NCI-H524 (cell line): ENCODE results near the gene BCL10.
A peak's percentile ranks its signal among the peaks of the same experiment; 100 is the strongest.
"Not testable (repeated sequence)": the region's sequence is repeated elsewhere in the genome, so short reads cannot be mapped to it uniquely, and the experiment has no call there.

Source experiments
- DNase-seq, 2 experiments: peaks; one replicate each; lab custom pipeline; 2025; lab: John Stamatoyannopoulos, UW

Gene BCL10

DNA sequence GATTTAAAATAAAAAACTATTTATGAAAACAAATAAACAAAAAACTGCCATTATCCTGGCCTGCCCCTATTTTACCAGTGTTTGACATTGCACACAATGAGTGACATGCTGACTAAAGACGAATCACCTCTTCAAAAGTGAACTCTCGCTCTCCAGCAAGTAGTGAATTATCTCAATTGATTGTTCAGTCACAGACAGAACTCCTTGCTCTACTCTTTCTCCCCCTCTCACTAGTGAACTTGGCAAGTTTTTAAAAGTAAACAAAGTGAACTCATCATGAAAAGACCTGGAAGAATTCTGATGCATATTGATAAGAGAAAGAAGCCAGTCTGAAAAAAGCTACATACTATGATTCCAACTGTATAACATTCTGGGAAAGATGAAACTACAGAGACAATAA, 12.3 kb downstream of the BCL10 start:
- no peak for DNase-seq

DNA sequence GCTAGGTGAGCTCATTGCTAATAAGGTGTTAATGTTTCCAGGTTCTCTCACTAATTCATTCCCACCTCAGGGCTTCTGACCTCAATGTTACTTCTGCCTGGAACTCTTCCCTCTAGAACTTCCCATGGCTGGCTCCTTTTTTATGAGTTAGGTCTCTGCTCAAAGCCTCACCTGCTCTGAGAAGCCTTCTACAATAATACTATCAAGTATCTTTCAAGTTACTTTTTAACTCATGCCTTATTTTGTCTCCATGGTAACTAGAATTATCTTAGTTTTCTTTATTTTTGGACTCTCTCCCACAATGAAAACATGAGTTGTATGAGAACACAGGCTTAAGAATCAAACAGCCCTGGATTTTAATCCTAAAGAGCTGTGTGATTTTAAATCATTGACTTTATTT, 13.4 kb downstream of the BCL10 start:
- DNase-seq: no peak

DNA sequence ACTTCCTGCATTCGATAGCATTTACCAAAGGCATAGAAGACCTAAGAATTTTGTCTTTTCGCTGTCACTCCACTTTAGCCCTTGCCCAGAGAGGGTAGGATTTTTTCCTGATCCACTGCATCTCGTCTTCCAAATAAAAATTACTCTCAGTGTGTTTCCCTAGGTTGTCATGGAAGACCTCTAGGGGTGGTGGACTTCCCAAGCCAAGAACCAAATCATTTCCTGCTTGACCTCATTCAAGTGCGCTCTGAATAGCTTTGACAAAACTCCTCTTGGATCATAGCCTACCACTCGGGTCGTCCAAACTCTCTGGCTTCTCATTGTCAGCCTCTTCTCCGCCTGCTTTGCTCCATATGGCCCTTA, 16.5 kb downstream of the BCL10 start:
- DNase-seq: no peak

DNA sequence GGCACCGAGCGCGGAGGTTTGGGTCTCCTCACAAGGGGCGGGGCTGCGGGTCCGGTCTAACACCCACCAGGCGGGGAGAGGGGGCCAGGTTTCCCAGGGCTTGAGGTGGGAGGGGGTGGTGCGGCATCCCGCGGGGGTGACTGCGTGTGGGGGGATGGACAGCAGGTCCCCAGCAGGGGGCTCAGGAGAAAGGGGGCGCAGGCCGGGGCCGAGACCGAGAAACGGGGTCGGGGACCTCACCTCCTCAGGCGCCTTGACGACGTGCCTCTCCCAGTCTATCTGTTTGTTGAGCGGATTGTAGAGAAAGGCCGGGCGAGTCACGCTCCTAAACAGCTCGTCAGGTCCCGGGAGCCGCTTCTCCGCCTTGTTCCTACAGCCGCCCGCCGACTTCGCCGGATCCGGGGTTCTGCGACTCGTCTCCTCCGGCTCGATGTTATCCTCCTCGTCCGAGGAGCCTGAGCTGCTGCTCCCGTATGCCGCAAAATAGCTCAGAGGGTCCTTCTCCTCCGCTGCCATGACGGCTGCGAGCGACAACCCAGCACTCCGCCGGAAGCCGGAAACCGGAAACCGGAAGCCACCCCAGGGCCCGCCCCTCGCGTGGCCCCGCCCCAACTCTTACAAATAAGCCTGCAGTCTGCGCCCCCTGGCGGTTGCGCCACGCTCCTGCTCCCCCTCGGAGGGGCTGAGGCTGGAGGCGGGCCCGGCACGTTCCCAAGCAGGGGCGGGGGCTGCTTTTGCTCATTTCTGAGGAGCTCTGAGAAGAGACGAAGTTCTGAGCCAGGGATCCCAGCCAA, 17.1 kb downstream of the BCL10 start, which contains the start of gene C1orf52:
Gene C1orf52 (minus strand): TSS at position 545 of the 794 bp plus-strand sequence. CDS start 29 bp downstream, at position 516.
- DNase-seq: peak; percentile 72 to 90

DNA sequence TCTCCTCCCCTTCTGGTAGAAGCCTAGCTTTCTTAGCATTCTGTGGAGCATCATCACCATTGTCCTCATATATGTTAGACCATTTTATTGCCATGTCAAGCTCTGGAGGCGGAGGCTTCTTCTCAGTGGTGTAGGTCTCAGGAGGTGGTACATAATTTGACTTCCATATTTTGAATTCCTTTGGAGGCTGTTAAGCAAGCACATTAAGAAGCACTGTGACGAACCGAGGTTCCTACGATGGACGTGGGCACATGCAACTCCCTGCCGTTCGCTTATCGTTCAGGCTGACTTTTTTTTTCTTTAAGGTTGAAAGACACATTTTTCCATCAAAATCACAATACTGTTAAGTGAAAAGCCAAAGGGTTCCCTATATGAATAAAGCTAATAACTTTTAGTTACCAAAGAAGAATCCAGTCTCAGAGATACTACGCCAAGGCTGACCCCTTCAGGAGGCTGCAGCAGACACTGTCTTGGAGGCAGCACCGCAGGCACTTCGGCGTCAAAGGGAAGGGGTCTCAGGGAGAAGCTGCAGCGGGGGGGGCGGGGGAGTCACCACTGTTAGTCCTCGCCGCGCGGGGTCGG, 17.8 kb downstream of the BCL10 start:
- peak in 1 of 2 experiments; percentile 34 for DNase-seq

DNA sequence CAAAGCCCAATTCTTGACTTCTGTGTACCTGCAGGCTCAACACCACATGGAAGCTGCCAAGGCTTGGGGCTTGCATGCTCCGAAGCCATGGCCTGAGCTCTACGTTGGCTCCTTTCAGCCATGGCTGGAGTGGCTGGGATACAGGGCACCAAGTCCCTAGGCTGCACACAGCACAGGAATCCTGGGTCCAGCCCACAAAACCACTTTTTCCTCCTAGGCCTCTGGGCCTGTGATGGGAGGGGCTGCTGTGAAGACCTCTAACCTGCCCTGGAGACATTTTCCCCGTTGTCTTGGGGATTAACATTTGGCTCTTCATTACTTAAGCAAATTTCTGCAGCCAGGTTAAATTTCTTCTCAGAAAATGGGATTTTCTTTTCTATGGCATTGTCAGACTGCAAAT, 27.4 kb downstream of the BCL10 start:
- not testable (repeated sequence) for DNase-seq

DNA sequence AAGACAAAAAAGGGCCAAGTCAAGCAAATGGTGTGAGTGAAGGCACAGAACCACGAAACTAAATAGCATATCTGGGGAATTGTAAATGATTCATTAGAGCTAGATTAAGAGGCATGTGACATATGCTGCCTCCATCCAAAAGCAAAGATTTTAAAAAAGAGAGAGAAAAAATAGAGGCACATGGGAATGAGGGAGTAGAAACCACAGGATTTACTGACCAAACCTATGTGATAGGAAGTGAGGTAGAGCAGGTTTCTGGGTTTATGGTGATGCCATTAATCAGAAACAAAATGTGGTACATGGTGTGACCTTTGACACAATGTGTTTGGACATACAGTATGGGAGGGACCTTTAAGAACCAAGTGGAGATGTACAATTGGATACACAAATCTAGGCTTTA, 30.5 kb downstream of the BCL10 start:
- peak in 1 of 2 experiments; percentile 18 for DNase-seq

DNA sequence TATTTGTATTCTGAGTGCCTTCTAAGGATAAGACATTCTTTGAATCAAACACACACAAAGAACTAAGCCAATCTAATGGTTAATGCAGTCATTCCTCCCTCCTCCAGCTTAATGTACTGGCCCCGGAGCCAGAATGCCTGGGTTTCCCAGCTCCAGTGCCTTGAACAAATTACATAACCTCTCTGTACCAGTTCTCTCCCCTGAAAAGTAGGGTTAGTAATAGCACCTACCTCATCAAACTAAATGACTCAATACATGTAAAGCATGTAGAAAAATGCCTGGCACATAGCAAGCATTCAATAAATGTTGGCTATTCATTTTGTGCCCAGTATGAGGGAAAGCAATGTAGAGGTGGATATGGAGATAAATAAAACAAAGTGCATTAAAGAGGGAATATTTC, 31.0 kb downstream of the BCL10 start:
- no peak for DNase-seq

DNA sequence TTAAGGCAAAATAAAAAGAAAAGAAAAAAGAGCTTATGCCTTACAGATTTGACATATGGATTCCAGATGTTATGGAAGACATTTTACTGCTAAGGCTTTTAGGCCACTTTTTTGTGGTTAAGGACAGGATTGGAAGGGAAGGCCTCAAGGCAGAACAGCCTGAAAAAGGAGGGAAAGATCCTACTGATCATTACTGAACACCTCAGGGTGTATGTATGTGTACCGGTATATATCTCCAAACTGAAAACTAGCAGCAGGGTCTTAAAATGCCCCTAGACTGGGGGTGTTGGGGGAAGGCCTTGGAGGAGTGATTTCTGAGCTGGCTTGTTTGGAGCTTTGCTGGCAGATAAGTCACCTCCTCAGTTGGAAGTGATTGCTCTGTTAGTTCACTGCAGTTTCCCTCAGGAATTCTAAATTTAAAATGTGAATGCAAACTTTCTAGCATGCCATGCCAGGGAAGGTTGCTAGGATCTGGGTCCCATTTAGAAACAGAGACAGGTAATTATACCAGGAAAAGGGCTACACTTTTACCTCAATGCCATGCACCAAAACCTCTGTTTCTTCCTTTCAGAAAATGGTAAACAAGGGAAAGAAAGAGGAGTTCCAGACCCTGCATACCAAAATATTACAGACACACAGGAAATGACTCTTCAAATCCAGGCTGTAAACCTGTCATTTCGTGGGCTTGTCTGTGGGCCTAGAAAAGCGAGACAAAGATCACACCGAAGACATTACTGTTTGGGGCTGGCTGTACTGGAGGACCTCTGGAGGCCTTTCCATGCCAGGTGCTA, 32.0 kb downstream of the BCL10 start:
- peak; percentile 4 to 45 for DNase-seq

DNA sequence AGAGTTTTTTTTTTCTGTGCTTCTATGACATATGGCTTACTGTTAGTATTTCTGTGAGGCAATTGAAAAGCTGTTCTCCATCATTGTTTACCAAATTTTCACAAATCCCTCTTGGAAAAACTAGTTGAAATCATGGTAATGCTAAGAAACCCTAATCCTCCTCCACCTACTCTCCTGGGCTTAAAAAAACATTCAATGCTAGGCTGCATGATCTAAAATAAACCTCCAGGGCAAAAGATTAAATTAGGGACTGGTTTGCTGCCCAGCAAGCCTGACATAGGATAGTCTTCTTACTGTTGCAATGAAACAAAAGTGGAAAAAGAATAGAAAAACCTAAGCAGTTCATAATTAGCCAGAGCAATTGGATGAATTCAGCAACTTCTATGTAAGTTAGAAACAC, 33.1 kb downstream of the BCL10 start:
- peak; percentile 24 to 77 for DNase-seq

DNA sequence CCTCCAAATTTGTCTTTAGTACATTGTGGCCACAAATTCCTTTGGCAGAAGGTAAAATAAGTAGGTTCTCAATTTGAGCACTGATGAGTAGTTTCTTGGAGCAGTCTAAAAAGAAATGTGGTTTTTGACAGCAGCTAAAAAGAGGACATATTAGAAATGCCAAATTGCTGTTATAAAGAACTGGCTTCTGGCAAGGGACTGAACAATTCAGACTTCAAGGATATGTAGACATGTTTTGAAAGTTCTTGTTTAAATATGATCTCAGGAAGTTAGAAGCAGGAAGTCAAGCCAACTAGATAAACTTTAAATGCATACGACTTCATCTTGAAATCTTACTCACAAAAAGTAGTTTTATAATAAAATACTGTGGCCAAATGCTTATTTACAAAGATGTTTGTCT, 35.8 kb downstream of the BCL10 start:
- no peak for DNase-seq

DNA sequence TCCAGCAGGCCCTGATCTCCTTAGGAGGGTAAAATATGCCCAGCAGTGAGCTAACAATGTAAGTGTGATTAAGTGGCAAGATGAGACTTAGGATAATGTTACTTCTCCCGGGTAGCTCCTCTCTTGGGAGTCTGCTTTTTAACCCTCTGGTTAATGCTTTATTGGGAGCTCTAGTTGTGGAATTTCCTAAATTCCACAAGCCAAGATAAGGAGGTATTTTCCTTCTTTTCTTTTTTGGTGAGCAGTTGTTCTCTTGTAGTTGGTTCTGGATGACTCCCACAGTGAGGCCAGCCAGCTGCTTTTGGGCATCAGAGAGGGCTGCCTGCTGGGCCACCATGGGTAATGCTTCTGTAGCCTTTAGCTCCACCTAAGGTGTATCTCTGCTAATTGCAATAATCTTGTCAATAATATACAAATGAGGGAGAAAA, 36.2 kb downstream of the BCL10 start:
- DNase-seq: peak; percentile 55 to 68

DNA sequence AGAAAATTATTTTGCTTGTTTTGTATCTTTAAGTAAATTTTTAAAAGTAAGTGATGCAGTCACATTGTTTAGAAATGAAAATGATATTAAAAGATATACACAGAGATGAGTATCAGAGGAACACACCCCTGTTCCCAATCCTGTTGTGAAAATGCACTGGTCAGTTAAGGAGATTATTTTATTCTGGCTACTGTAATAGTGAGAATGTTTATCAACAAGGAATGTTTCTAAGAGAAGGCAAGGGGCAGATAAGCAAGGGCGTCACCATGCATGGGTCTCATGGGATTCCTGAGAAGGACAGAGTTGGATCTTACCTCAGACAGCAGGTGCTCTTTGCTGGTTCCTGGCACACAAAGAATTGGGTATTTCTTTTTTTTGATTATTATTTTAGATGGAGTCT, 38.8 kb downstream of the BCL10 start:
- no peak for DNase-seq

DNA sequence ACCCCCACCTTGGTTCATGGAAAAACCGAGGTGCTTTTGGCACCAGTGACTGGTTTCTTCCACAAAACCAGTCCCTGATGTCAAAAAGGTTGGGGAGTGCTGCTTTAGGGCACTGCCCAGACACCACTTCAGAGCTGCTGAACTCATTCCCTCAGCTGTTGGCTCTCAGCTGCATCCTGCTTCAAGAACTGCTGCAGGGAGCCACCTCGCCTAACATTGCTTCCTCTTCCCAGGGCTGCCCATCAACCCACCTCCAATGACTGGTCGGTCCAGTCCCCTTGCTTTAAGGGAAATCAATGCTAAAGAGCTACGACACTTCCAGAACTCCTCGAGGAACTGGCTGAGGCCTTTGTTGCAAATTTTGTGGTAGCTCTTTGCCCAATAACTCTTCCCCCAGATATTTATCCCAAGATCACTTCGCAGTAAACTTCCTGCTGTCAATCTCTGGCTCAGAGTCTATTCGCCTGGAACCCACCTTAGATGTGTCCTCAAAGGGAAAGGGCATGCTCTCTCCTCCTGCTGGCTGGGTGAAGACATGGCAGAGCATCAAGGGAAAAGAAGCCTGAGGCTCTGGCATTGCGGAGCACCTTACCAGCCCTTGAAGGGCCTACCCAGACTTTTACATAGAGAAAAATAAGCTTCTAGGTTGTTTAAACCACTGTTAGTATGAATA, 46.0 kb downstream of the BCL10 start:
- no peak for DNase-seq

DNA sequence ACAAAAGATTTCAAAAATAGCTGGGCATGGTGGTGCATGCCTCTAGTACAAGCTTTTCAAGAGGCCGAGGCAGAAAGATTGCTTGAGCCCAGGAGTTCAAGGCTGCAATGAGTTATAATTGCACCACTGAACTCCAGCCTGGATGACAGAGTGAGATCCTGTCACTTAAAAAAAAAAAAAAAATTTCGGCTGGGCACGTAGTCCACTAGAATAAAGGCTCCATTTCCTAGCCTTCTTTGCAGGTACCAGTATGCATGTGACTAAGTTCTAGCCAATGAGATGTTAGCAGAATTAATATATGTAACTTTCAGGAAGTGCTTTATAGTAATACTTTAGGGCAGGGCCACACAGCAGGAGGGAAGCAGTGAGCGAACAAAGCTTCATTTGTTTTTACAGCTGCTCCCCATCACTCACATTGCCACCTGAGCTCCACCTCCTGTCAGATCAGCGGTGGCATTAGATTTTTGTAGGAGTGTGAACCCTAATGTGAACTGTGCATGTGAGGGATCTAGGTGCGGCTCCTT, 46.8 kb downstream of the BCL10 start:
- no peak for DNase-seq

DNA sequence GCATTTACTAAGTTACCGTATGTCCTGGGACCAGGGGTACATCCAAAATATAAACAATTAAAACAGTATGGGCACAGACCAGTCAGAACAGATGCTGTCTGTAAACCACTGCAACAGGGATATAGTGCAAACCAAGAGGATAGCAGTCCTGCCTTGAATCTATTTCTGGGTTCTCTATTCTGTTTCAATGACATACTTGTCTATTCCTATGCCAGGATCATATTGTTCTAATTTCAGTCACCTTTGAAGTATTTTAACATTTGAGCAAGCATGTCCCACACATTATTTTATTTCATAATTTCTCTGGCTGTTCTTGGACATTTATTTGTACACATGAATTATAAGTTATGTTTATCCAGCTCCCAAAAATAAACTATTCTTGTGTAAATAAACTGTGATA, 47.5 kb downstream of the BCL10 start:
- DNase-seq: no peak

DNA sequence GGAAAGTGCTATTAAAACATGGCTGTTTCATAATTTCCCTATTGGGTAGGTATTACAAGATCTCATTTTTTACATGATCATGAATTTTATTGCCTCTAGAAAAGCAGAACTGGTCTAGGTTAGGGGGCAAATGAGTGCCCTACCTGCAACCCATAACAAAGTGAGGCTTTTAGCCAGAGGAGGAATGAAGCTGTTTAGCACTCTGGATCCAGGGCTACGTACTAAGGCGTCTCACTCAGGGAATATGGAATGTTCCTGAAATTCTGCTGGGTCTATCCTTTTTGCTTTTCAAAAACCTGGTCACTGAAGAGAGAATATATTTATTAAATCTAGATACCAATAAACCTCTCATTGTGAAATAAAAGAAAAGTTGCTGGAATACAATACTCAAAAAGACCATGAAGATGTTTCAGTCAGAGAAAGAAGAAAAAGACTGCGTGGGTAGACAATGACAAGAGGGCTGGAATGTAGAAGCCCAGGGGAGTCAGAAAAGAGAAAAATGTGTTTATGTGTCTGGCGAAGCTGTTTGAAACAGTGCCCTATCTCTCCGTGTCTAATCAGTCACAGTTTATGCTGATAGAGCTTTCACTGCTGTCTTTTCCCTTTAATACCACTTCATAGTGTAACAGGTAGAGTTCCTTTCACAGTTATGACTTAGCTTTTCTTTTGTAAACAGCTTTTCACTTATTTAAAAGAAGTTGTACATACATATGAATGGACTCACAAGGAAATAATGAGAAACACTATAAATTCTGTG, 50.6 kb downstream of the BCL10 start:
- no peak for DNase-seq

DNA sequence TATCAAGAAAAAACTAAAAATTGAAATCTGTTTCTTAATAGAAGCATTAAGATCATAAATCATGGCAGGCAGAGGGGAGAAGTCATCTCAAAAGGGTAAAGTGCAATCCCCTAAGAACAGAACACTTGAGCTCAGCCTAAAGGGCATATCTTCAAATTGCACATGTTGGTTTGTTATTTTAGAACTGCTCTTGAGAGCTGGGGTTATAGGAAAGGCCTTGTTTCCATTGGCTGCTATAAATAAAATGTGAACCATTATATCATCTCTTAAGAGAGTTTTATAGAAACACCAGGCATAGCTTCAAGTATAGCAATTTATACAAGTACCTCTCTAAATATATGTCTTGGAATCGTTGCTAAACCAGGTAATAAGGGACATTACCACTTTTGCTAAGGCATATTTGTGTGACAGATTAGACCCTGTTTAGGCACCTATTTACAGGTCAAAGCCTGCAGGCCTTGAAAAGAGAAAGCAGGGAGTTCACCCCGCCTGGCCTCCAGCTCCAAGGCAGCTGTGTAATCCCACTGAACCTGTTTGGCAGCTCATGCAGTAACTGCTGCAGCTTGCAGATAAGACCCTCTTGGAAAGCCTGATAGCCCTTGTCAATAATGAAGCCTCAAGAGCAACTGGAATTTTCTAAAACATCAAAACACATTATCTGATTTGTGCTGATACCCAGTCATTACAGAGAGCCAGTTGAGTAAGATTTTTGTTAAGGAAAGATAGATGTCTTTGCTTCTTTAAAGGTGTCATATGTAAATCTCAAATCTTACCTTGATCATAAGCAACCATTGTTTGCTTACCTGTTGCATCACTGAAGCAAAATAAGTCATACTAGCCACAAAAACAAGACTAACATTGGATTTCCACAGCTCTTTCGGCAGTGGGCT, 51.5 kb downstream of the BCL10 start:
- peak; percentile 10 to 58 for DNase-seq

DNA sequence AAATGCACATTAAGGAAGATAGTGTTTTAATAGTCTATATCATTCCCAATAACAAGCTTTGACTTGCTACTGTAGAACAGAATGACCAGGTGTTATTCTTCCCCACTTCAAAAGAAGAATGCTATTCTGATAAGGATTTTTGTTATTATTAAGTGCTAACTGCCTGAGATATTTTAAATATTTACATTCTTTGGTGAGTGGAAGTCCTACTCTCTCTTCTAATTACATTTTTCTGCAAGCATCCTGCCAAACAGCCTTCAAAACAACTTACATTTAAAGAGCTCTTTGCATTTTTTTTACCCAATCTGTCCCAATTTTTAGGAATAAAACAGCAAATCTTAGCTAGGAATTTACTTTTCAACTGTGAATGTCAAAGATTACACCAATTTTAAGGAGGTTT, 52.1 kb downstream of the BCL10 start:
- DNase-seq: no peak

DNA sequence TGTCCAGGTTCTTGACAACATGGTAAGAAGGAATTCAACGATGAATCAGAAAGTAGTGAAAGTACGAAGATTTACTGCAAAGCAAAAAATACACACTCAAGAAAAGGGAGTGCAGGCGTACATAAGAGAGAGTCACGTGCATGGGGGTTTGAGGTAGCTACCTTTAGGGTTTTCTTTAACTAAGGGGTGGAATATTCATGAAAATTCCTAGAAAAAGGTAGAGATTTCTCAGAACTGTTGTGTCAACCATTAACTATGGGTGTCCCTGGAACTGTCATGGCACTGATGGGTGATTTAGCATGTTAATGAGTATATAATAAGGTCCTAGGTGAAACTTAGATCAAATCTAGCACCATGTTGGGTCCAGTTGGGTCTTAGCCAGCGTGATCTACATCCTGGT, 53.1 kb downstream of the BCL10 start:
- DNase-seq: no peak
